NCI-H1048 (cell line): ENCODE results near the gene LSM12.

Source experiments
- DNase-seq: peaks from one replicate; lab custom pipeline; 2025; lab: John Stamatoyannopoulos, UW

The LSM12 gene

GRCh38 chr17:44095647-44096496 lies 29.4 kb upstream of the LSM12 start:
- DNase-seq, result no peak

DNA sequence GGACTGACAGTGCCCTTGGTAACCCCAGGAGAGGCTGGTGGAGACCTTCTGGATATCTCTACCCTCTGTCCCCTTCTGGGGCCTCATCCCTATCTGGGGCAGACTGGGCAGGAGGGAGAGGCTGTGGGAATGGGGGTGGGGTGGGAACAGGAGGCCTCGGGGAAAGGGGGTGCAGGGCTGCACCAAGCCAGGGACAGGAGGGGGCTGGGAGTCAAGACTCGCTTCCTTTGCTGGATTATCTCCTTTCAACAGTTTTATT lies 28.8 kb upstream of the LSM12 start:
- no peak for DNase-seq

DNA sequence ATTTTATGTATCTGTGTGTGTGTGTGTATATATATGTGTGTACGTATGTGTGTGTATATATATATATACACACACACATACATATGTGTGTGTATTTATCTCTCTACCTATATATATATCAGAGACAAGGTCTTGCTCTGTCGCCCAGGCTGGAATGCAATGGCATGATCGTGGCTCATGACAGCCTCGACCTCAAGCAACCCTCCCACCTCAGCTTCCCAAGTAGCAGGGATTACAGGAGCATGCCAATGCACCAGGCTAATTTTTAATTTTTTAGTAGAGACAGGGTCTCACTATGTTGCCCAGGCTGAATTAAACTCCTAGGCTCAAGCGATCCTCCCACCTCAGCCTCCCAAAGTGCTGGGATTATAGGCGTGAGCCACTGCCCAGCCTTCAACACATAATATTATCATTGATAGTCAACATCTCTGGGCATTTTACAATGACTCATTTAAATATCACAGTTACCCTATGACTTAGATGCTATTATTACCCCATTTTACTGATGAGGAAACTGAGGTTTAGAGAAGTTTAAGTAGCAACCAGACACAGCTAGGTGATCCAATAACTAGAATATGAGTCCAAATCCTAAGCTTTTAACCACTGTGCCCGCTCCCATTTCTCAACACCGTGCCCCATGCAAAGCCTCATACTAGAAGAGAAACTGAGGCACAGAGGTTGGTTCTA lies 28.4 kb upstream of the LSM12 start:
- DNase-seq, result no peak

DNA sequence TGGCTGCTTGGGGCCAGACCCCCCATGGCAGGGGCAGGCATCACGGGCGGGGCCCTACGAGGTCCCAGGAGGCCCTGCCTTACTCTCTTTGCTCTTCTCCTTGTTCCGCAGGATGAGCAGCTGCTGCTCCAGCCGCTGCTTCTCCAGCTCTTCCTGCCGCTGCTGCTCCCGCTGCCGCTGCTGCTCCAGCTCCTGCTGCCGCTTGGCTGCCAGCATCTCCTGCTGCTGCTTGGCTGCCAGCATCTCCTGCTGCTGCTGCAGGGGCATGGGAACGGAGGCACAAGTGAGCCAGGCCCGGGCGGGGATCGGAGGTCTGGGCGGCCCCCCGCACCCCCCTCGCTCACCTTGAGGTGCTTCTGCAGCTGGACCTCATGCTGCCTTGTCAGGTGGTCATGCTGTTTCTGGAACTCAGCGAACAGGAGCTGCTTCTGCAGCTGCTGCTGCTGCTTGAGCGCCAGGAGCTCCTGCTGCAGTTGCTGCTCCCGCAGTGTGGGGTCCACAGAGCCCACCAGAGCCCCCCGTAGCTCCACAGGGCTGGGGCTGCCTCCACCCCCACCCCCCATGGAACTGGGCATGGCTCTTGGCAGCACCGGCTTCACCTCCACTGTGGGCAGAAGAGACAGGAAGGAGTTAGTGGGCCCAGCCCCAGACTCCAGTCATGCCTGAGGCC lies 26.9 kb upstream of the LSM12 start:
- DNase-seq, result no peak

DNA sequence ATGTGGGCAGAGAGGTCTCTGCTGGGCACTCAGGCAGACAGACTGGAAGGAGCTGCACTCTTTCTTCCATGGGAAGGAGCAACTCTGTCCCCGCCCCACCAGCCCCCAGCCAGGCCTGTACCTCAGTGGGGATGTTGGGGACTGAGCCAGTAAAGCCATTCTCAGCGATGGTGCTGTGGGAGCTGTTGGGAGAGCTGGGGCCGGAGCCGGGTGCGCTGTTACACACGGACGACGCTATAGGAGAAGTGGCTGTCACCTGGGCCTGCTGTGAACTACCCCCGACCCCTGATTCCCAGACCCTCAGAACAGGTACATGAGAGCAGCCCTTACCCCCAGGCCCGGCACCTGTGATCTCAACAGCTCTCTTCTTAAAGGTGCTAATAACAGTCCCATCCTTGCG lies 25.6 kb upstream of the LSM12 start:
- no peak for DNase-seq

DNA sequence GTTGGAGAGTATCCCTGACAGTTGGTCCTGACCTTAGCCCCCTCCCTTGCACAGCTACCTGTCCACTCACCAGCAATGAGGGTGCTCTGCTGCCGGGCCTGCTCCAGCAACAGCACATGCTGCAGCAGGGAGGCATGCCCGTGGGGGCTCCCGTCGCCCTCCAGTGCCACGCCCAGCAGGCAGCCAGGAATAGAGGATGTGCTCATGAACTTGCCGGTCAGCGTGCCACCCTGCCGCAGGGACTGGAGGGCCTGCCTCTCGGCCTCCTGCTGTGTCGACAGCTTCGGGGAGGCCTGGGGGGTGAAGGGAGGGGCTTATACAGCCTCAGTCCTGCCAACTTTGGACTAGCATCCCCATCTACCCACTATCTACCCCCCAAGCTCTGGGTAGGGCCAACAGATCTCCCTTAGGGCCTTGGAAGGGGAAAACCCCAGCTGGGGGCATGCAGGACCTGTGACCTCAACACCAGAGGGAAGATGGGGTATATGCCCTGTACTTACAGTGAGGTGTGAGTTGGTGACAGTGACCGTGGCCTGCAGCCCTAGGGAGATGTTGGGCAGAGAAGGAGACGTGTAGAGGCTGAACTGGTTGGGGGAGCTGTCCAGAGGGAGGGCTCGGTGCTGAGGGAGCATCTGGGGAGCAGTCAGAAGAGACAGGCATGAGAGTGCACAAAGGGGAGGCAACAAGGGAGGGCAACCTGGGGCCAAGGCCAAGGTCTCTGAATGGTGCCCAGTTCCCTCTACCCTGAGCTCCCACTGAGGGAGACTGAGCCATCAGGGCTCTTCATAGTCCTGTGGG lies 24.9 kb upstream of the LSM12 start:
- no peak for DNase-seq

- no peak for DNase-seq
These were observed 21.8 kb upstream of the LSM12 start for GRCh38 chr17:44088254-44088653.

- no peak for DNase-seq
These were observed 20.8 kb upstream of the LSM12 start for GRCh38 chr17:44087319-44087718.

- DNase-seq, result no peak
These were observed 20.2 kb upstream of the LSM12 start for GRCh38 chr17:44086364-44087311.

DNA sequence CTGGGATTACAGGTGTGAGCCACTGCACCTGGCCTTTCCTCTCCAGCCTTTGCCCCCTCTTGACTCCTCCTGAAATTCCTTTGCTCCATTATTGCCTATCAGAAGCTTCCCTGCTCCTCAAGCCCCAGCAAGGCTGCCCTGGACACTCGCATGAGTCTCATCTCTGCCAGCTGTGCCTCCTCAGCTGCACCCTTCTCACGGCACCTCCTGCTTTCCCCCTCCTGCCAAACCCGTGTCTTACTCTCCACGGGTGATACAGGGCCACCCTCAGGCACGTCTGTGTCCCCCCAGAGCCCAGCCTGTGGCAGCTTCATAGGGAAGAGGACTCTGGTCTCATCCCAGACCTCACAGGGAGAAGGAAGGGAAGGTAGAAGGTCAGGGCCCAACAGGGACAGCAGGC lies 19.4 kb upstream of the LSM12 start:
- DNase-seq, result no peak

GRCh38 chr17:44084921-44085320 lies 18.4 kb upstream of the LSM12 start:
- DNase-seq, result no peak

DNA sequence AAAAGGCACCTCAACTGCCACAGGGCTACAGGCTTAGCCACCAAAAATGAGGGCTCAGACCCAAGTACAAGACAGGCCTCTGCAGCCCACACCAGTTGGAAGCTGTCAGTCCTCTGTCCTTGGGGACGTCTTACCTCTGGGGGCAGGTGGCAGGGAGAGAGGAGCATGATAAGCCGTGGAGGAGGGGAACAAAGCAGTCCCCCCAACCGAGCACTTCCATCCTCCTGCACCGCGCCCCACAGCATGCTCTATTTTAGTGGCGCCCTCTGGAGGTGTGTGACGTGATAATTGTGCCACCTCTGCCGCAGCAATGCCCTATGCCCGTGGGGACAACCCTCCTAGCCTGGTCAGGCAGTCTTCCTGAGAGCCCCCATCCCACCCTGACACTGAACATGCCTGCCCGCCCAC lies 17.7 kb upstream of the LSM12 start:
- no peak for DNase-seq

- no peak for DNase-seq
These were observed 16.9 kb upstream of the LSM12 start for GRCh38 chr17:44083250-44083849.

DNA sequence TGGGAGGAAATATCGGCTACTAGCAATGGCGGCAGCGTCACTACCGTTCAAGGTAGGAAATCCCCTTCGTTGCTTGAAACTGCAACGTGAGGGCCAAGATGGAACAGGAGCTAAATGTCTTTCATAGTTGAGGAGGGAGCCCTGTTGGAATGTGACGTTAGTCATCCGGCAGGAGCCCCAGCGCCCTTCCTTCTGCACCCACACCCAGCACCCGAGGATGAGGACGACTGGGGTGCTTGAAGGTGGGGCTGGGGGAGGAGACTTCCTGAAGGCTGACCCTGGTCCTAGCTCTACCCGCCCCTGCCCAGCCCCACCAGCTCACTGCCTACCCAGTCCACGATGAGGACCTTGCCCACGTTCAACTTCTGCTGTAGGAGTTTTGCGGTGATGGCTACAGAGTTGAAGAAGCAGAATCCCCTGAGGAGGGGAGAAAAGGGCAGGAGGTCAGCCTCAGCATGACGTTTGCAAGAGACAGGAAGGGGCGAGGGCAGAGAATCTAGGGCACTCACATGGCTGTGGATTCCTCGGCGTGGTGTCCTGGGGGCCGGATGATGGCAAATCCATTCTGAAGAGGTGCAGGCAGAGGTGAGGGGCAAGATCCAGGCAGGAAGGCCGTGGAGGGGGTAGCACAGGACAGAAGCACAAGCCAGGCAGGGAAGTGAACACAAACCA lies 15.9 kb upstream of the LSM12 start:
- no peak for DNase-seq

GRCh38 chr17:44081681-44082080 lies 15.2 kb upstream of the LSM12 start:
- no peak for DNase-seq

DNA sequence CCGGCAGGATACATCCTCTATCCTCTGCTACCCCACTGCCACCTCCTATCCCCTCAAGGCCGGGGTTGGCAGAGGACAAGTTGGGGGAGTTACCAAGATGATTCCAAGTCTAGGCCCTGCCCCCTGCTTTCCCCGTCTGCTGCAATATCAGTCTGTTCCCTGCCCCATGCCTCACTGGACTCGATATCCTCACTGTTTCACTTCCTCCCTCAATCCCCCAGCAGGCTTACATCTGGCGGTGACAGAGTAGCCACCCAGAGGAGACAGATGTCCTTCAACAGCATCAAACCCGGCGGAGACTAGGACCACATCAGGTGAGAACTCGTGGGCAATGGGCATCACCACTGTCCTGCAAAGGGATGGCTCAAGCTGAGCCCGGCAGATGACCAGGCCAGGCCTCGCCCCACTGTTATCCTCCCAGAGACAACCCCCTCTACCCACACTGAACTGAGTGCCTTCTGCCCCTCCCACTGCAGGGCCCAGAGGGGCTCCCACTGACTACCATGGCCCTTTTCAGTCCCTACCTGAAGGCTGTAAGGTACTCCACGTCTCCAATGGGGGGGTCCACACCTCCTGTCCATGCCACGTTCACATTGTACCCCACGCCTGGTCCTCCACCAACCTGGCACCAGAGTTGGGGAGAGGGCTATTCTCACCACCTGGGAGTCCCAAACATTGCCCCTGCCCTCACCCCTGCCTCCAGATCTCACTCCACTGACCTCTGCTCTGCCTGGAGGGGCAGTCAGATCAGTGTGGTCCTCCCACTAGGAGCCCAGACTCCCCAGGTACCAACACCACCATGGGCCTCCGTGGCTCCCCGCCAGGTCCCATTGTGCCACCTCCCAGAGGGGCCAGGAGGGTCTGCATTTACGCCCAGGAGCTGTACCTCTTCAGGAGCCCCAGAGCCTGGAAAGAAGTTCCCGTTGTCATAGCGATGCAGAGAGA lies 13.7 kb upstream of the LSM12 start:
- DNase-seq, result no peak

DNA sequence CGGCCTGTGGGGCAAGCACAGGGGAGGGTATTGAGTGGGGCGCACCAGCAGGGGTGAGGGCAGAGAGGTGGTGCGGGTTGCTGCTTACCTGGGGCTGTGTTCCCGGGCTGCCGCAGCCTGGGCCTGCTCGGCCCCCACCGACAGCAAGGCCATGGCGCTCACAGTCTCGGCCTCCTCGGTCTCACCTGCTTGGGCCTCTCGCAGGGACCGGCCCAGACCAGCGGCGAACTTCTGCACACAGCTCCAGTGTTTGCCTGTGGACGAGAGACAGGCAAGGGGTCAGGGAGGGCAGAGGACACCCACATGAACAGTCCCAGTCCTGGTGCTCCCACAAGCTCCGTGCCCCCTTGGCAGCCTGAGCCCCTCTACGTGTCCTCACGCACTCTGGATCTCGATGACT lies 11.9 kb upstream of the LSM12 start:
- DNase-seq, result no peak

DNA sequence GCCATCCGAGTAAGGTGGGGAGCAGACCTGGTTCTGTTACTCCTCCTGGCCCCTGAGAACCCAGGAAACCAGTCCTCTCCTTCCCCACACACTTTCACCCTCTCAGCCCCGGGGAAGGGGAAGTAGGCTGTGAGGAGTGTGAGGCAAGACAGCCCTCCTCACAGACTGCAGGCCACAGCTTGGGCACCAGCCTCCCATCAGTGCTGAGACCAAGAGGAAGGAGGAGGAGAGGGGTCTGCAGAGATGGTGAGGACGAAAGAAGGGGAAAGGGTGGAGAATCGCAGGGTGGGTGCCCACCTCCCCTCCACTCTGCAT lies 11.1 kb upstream of the LSM12 start:
- DNase-seq, result no peak
